Activated CD4-positive, alpha-beta memory T cell treated with anti-CD3 and anti-CD28 coated beads, Interleukin-2, amount 10 ng/mL, durations not matched to agents 7 days and 5 days (primary cell): ENCODE measurements around the gene VSIR. TPM values are rescaled to one million over a fixed set of nuclear protein-coding genes. Genes with fewer than 3 reads are reported as not detected.

ENCODE experiments used
- CTCF ChIA-PET: fragments of 350-600 bp; sonication (Branson Sonifier 250); formaldehyde crosslinking; loops from one replicate; lab custom pipeline; 2021; ENCODE audit warnings: antibody characterized with exemption, inconsistent platforms; lab: Charles Lee
- POLR2A ChIA-PET: fragments of 350-600 bp; sonication (Branson Sonifier 250); formaldehyde crosslinking; loops from one replicate; lab custom pipeline; 2021; ENCODE audit warnings: antibody characterized with exemption; lab: Charles Lee
- DNase-seq: peaks from one replicate; pipeline ENCODE4 v3.0.0-alpha.2; 2020
- H3K27ac Mint-ChIP-seq: one replicate; pipeline ENCODE4 v1.8.0; 2021; ENCODE audit warnings: mild to moderate bottlenecking, mixed read lengths
- H3K27me3 Mint-ChIP-seq: one replicate; pipeline ENCODE4 v1.8.0; 2021; ENCODE audit warnings: mixed read lengths
- H3K36me3 Mint-ChIP-seq: one replicate; pipeline ENCODE4 v1.8.0; 2021; ENCODE audit warnings: low read depth, mixed read lengths
- H3K4me1 Mint-ChIP-seq: one replicate; pipeline ENCODE4 v1.8.0; 2021; ENCODE audit warnings: mixed read lengths
- H3K4me3 Mint-ChIP-seq: one replicate; pipeline ENCODE4 v1.8.0; 2021; ENCODE audit warnings: mild to moderate bottlenecking, mixed read lengths
- H3K9me3 Mint-ChIP-seq: one replicate; pipeline ENCODE4 v1.8.0; 2021; ENCODE audit warnings: mixed read lengths
- total RNA-seq, 2 experiments: library from RNA; stranded (reverse); gene quantifications; one replicate each; pipeline ENCODE4 v1.2.3, GENCODE V29; 2021

Gene VSIR
- total RNA-seq, 2 experiments from 2014 or later, result 109 TPM

DNA sequence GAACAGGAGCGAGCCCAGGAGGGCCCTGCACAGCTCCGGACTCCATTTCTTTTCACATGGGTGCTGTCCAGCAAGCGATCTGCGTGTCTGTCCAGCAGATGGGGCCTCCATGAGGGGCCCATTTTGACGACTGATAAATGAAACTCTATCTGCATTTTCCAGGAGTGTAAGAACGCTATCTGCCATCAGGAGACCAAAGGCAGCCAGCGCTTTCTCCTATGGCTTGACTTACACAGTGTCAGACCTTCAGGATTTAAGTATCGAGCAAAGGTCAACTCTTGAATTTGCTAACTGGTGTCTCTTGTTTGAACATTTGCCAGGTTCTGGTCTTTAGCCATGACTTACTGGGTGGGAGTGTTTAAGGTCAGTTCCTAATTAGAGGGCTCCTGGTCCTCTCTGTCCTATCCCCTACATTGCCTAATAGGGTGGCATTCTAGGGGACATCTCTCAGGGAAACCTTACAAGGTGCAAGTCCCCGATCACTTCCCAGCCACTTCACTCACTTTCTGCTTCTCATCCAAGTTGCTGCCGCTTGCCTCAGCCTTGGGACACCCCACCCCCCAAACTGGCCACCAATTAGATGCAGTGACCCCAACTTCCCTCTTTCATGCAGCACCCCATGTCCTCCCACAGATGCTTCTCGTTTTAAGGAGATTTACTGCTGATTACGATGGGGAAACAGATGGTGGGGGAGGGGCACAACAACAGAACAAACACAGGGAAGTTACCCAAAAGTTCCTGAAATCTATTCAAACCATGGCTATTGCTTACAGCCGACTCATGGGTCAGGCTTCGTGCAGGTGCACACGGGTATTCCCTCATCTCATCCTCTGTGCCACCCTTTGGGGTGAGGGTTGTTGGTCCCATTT lies 20.0 kb downstream of the VSIR start:
- H3K4me3 Mint-ChIP-seq, result no peak overlapping the region
- peak overlapping the region; percentile 87 for H3K27ac Mint-ChIP-seq
- ChIA-PET CTCF (interaction anchor here (0.7 to 2.0 kb wide), 4 partner anchors 10 to 45 kb away, joined by 3 to 13 read pairs (median 8); partner anchors contain the start of gene VSIR), POLR2A (interaction anchor here (1.0 to 1.9 kb wide), 7 partner anchors 10 to 40 kb away, joined by 3 to 24 read pairs (median 5); partner anchors contain the start of gene VSIR)
- DNase-seq, result no peak
- H3K27me3 Mint-ChIP-seq, result no peaks in the 10 kb centered on the region
- H3K36me3 Mint-ChIP-seq, result peaks cover 87% of the 10 kb centered on the region
- H3K9me3 Mint-ChIP-seq, result no peaks in the 10 kb centered on the region
- peaks cover 87% of the 10 kb centered on the region for H3K4me1 Mint-ChIP-seq

DNA sequence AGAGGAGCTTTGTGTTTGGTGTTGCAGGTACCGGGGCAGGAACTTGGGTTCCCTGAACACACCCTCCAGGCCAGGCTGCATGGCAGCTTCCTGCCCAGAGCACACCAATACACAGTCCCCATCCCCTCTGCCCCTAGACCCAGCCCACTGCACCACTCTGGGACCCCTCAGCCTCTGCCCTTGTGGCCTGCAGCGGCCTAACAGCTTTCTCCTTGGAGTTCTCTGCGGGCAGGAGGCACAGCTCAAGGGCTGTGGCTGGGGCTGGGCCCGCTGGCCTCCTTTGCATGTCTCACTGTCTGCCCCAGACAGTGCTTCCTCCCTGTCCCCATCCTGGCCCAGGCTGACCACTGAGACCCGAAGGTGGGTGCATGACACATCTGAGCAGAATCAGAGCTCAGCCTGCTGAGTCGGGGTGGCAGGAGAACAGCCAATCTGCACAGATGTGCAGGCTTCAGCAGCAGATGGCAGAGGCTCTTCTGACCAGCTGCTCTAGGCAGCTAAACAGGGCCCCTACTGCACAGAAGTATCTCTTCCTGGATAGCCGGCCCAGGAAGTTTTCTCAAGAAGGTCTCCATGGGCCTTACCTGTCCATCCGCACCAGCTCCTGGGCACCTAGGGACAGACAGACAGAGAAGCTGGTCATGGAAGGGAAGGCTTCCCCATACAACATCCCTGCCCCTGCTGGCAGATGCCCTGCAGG lies 20.8 kb downstream of the VSIR start:
- H3K27me3 Mint-ChIP-seq, result no peaks in the 10 kb centered on the region
- peaks cover 87% of the 10 kb centered on the region for H3K4me1 Mint-ChIP-seq
- peaks cover 82% of the 10 kb centered on the region for H3K36me3 Mint-ChIP-seq
- POLR2A ChIA-PET, result interaction anchor here (0.9 to 1.9 kb wide), 8 partner anchors 10 to 39 kb away, joined by 3 to 24 read pairs (median 4); partner anchors contain the start of gene VSIR
- peak overlapping the region; percentile 87 for H3K27ac Mint-ChIP-seq
- CTCF ChIA-PET, result interaction anchor here (0.7 to 2.0 kb wide), 8 partner anchors 11 to 56 kb away, joined by 3 to 13 read pairs (median 4); partner anchors contain the start of gene VSIR
- H3K4me3 Mint-ChIP-seq, result no peak overlapping the region
- DNase-seq, result no peak
- no peaks in the 10 kb centered on the region for H3K9me3 Mint-ChIP-seq

DNA sequence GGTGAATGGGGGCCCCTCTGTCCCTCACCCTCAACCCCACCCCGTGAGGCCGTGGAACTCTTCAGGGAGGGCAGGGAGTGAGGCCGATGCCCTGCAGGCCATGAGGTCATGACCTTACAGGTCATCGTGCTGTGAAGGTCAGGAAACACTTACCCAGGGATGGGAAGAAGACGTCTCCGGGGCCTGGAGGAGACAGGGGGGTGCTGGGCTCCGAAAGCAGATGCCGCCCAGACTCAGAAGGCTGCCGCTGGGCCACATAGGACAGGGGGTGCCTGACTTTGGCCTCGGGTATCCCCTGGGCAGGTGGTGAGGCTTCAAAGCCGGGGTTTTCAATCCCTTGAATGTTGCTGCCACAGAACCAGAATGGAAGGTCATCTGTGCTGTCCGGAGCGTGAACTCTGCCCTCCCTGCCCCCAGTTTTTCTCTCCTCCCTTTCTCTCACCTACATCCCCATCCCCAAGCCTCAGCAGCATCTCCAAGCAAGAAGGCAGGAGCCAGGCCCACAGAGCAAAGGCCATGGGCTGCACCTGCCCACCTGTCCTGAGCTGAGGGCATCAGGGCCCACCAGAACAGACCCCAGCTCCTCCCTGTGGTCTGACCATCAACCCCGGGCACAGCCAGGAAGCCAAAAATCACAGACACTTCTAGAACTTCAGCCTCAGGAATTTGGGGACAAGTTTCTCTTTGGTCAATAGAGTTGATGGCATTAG lies 21.6 kb downstream of the VSIR start:
- POLR2A ChIA-PET, result interaction anchor here (0.9 to 1.9 kb wide), 7 partner anchors 9 to 28 kb away, joined by 3 to 24 read pairs (median 5); partner anchors contain the start of gene VSIR
- CTCF ChIA-PET, result interaction anchor here (0.6 to 2.0 kb wide), 8 partner anchors 12 to 388 kb away, joined by 3 to 13 read pairs (median 4); partner anchors contain the start of gene VSIR
- H3K27me3 Mint-ChIP-seq, result no peaks in the 10 kb centered on the region
- peak overlapping the region; percentile 87 for H3K27ac Mint-ChIP-seq
- peaks cover 87% of the 10 kb centered on the region for H3K4me1 Mint-ChIP-seq
- H3K36me3 Mint-ChIP-seq, result peaks cover 78% of the 10 kb centered on the region
- no peak overlapping the region for H3K4me3 Mint-ChIP-seq
- DNase-seq, result no peak
- H3K9me3 Mint-ChIP-seq, result no peaks in the 10 kb centered on the region

DNA sequence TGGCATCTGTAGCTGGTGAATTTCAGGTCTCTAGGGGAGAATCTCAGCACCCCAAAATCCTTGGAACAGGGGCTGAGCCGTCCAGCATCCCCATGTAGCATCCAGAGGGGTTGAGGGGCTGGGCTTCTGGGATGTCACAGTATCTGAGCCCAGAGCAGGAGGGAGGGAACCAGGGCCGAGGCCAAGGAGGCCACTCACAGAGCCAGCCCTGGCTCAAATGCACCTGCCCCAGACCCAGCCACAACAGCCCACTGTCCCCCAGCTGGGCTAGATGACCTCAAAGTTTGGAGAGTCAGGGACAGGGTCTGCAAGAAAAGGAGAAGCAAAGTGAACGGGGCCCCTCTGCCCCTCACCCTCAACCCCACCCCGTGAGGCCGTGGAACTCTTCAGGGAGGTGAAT lies 22.3 kb downstream of the VSIR start:
- POLR2A ChIA-PET, result interaction anchor here (0.5 to 1.4 kb wide), 4 partner anchors 14 to 24 kb away, joined by 3 to 4 read pairs (median 3); no protein-coding TSS in a partner anchor
- DNase-seq, result no peak
- H3K36me3 Mint-ChIP-seq, result peaks cover 73% of the 10 kb centered on the region
- no peaks in the 10 kb centered on the region for H3K9me3 Mint-ChIP-seq
- H3K4me1 Mint-ChIP-seq, result peaks cover 87% of the 10 kb centered on the region
- H3K4me3 Mint-ChIP-seq, result no peak overlapping the region
- CTCF ChIA-PET, result no interaction called here
- H3K27me3 Mint-ChIP-seq, result no peaks in the 10 kb centered on the region
- peak overlapping the region; percentile 95 for H3K27ac Mint-ChIP-seq

DNA sequence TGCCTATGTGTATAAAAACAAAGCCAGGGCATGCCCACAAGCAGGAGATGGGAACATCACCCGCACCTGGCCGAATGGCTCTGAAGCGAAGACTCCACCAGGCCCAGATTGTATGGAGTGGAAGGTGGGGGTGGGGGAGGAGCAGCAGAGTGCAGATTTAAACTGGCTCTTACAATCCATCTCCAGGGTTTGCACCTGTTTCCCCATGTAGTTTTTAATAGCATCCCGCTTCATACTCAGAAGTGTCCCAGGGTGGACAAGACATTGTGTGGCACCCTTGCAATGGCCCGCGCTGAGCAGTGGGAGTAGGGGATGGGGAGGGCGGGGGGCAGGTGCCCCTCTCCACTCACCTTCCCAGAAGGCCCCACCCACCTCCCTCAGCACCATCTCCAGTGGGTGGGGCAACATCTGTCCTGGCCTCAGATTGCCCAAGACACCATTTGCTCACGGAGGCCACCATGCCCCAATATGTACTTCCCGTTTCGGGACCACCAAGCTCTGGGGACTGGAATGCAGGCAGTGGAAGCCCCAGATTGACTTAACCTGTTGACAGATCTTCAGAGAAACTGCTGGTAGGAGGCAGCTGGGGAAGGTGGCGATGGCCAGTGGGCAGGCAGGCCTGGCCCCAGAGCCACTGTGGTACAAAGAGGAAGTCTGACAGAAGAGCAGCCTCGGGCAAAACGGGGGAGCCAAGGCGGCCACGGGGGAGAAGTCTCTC lies 23.0 kb downstream of the VSIR start:
- peak overlapping the region; percentile 95 for H3K27ac Mint-ChIP-seq
- H3K27me3 Mint-ChIP-seq, result no peaks in the 10 kb centered on the region
- DNase-seq, result no peak
- no peaks in the 10 kb centered on the region for H3K9me3 Mint-ChIP-seq
- H3K4me3 Mint-ChIP-seq, result no peak overlapping the region
- ChIA-PET POLR2A (interaction anchor here (0.7 to 5.0 kb wide), 4 partner anchors 13 to 24 kb away, joined by 3 to 65 read pairs (median 4); partner anchors contain the start of gene VSIR), CTCF (interaction anchor here (4.0 kb wide), 1 partner anchor 23 kb away, joined by 31 read pairs; the partner anchor contains the start of gene VSIR)
- peaks cover 91% of the 10 kb centered on the region for H3K4me1 Mint-ChIP-seq
- peaks cover 71% of the 10 kb centered on the region for H3K36me3 Mint-ChIP-seq

DNA sequence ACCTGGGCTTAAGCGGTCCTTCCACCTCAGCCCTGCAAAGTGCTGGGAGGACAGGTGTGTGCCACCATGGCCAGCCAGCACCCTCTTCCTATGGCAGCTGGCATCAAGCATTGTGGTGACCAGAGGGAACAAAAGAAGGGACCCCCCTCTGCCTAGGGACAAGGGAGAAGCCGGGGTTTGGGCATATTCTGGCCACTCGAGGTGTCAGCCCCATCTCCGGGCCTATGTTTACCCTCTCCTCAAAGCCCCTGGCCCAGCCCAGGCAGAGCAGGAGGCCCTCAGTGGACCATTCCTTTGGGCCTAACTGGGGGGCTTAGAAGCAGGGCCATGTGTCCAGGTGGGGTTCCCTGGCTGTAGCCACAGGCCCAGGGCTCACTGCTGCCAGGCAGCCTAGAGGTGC lies 23.9 kb downstream of the VSIR start:
- Mint-ChIP-seq H3K9me3 (no peaks in the 10 kb centered on the region), H3K27me3 (no peaks in the 10 kb centered on the region), H3K27ac (peak overlapping the region; percentile 95), H3K36me3 (peaks cover 65% of the 10 kb centered on the region), H3K4me3 (peak overlapping the region; percentile 43), H3K4me1 (peaks cover 97% of the 10 kb centered on the region)
- ChIA-PET POLR2A (interaction anchor here (1.0 to 15.4 kb wide), 11 partner anchors 8 to 55 kb away, joined by 3 to 310 read pairs (median 18); partner anchors contain the start of gene VSIR), CTCF (interaction anchor here (0.6 to 4.0 kb wide), 18 partner anchors 8 to 64 kb away, joined by 3 to 40 read pairs (median 6); partner anchors contain the start of gene VSIR)
- no peak for DNase-seq

DNA sequence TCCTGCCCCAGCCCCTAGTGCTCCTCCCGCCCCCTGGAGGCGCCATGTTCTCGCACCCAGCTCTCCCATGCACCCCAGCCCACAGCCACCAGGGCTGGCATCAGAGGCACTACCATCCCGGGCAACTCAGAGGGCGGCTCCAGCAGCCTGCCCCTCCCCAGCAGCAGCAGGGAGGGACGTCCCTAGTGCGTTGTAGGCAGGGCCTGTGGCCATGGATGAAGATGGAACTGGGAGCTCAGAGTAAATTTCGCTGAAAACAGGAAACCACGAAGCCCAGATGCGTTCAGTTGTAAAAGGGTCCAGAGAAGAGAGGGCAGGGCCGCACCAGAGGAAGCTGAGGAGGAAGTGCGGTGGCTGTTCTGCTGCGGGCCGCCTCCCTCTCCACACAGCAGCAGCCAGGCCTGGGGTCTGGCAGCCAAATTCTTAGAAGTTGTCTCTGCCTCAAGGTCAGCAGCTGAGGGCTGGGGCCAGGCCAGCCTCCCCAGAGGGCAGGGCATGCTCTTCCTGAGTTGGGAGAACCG lies 24.6 kb downstream of the VSIR start:
- Mint-ChIP-seq H3K27ac (peak overlapping the region; percentile 95), H3K36me3 (peaks cover 58% of the 10 kb centered on the region), H3K27me3 (no peaks in the 10 kb centered on the region), H3K4me3 (peak overlapping the region; percentile 43), H3K4me1 (peaks cover 97% of the 10 kb centered on the region), H3K9me3 (no peaks in the 10 kb centered on the region)
- CTCF ChIA-PET, result interaction anchor here (0.6 to 4.0 kb wide), 19 partner anchors 9 to 74 kb away, joined by 3 to 40 read pairs (median 5); partner anchors contain the start of gene VSIR
- DNase-seq, result peak; percentile 93
- POLR2A ChIA-PET, result interaction anchor here (1.0 to 15.4 kb wide), 11 partner anchors 9 to 54 kb away, joined by 3 to 310 read pairs (median 18); partner anchors contain the start of gene VSIR

DNA sequence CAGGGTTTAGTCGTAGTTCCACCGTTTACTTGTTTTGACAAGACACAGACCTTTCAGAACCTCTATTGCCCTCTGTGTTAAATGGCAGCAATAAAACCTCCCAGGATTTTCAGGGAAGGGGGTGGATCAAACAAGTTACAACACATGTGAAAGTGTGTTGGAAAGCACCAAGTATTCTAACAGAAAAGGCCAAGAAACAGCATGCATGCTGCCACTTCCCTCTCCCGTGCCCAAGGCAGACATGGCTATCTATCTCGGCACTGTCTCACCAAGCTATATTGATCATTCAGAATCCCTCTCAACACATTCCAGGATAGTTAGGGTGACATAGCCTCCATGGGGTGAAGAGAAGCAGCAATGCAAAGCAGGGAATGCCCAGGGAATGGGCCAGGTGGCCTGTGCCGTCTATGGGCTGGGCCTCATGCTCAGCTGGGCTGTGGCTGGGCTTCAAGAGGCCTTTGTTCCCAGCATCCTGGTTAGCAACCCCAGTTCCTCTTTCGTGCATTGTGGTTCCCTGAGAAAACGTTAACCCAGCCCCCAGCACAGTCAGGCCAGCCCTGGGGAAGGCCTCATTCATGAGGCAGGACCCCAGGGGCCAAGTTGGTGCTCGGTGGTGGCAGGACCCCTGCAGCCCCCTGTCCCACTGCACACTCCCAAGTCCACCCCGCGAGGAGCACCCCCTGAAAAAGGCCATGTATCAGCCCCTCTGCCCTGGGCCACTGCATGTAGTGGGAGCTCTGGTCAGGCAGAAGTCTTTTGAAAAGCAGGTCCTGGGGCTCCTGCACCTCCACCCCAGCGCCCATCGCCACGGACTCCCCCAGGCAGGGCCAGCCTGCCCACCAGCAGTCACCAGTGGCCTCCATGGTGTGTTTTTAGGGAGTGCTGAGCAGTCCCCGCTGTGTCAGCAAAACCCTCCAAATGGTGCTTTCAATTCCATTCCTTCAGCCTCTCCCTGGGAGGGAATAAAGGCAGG lies 25.5 kb downstream of the VSIR start:
- Mint-ChIP-seq H3K27me3 (no peaks in the 10 kb centered on the region), H3K27ac (peak overlapping the region; percentile 95), H3K4me3 (no peak overlapping the region), H3K9me3 (no peaks in the 10 kb centered on the region), H3K4me1 (peaks cover 97% of the 10 kb centered on the region), H3K36me3 (peaks cover 49% of the 10 kb centered on the region)
- no peak for DNase-seq
- POLR2A ChIA-PET, result interaction anchor here (1.0 to 15.4 kb wide), 11 partner anchors 10 to 53 kb away, joined by 3 to 310 read pairs (median 18); partner anchors contain the start of gene VSIR
- CTCF ChIA-PET, result interaction anchor here (0.8 to 4.0 kb wide), 15 partner anchors 10 to 75 kb away, joined by 3 to 40 read pairs (median 6); partner anchors contain the start of gene VSIR

DNA sequence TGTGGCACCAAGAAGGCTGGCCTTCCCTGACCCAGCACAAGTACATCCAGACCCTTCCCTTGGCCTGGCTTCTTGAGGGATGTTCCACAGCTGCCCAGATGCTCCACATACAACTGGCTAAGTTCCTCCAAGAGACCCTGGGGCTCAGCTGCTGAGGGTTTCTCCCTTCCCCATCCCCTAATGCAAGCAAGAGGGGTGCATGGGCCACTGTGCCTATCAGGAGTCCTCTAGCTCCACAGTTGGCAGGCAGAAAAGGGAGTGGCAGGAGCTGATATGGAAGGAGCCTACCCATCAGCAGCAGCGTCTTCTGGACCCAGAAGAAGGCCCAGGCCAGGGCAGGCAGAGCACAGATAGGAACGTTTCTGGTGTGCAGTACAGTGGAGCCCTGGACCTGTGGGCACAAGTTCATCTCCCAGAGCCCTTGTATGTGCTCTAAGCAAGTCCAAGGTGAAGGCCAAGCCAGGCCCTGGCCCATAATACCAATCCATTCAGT lies 26.2 kb downstream of the VSIR start:
- POLR2A ChIA-PET, result interaction anchor here (1.1 to 15.4 kb wide), 7 partner anchors 11 to 49 kb away, joined by 3 to 310 read pairs (median 50); partner anchors contain the start of gene VSIR
- peak overlapping the region; percentile 95 for H3K27ac Mint-ChIP-seq

More for the DNA sequence above, 26.2 kb downstream of the VSIR start:
- Mint-ChIP-seq H3K36me3 (peaks cover 41% of the 10 kb centered on the region), H3K27me3 (no peaks in the 10 kb centered on the region), H3K4me3 (no peak overlapping the region), H3K4me1 (peaks cover 97% of the 10 kb centered on the region), H3K9me3 (no peaks in the 10 kb centered on the region)
- DNase-seq, result no peak
- CTCF ChIA-PET, result interaction anchor here (1.5 to 4.0 kb wide), 3 partner anchors 20 to 39 kb away, joined by 6 to 40 read pairs (median 31); partner anchors contain the start of gene VSIR
